SIG-M5 treated with dmso at 0.1 percent for 504 hours (cell line): ENCODE data around the gene P2RX3.
"Not testable (repeated sequence)": the region's sequence is repeated elsewhere in the genome, so short reads cannot be mapped to it uniquely, and the experiment has no call there.

Experiments used
- DNase-seq: peaks from one replicate; lab custom pipeline; 2025; ENCODE audit not compliant: unreplicated experiment; lab: John Stamatoyannopoulos, UW

P2RX3 gene

GRCh38 chr11:57348052-57348451 lies 9.9 kb downstream of the P2RX3 start:
- no peak for DNase-seq

GRCh38 chr11:57348636-57349313 lies 10.6 kb downstream of the P2RX3 start:
- no peak for DNase-seq

GRCh38 chr11:57349491-57350274 lies 11.5 kb downstream of the P2RX3 start:
- DNase-seq = no peak

GRCh38 chr11:57353036-57353435 lies 14.9 kb downstream of the P2RX3 start:
- no peak for DNase-seq

- no peak for DNase-seq
These were observed 15.3 kb downstream of the P2RX3 start for GRCh38 chr11:57353446-57353845.

DNA sequence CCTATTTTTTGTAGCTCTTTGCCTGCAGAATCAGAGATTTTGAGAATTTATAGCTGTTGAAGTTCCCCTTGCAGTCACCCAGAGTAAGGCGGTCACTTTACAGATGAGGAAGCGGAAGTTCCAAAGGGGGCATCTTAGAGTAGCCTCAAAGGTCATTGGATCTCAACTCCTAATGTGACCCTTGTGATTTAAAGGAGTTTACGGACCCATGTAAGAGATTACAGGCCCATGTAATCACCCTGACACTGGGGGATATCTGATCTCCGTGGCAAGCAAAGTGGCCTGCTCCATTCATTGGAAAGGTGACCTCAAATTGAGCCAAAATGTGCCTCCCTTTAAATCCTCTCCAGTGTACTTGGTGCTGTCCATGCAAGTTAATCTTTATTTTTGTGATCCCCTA lies 15.7 kb downstream of the P2RX3 start:
- DNase-seq = no peak

DNA sequence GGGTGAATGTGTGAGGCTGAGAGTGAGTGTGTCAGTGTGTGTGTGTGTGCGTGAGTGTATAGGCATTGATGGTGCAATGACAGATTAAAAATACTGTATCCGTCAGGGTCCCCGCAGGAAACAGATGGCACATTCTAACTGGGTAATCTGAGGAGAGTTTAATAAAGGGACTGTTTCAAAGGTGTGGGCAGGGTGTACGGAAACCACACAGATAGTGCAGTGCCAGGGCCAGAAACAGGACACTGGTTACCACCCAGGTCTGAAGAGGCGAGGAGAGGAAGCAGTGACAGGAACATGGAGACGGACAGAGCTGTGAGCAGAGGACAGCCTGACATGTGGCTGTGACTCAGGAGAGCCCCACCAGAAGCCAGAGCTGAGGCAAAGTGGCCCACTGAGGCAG lies 16.5 kb downstream of the P2RX3 start:
- DNase-seq = no peak

- DNase-seq = no peak
These were observed 18.1 kb downstream of the P2RX3 start for GRCh38 chr11:57356268-57356667.

DNA sequence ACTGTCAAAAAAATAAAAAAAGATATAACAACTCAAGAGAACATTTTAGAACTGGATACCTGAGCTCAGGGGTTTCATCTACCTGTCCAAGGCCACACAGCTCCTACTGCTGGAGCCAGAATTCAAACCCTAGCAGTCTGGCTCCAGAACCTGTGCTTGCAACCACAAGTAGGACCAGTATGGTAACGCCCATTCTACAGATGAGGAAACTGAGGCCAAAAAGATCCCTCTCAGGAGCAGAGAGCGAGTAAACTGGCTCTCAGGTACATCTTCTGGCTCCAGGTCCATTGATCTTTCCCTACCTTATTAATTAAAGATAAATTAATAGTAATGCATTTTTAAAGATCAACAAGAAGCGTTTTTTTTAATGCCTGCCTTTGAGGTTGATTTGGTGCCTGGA lies 19.2 kb downstream of the P2RX3 start:
- DNase-seq = no peak

GRCh38 chr11:57357856-57358255 lies 19.7 kb downstream of the P2RX3 start:
- no peak for DNase-seq

- no peak for DNase-seq
These were observed 20.4 kb downstream of the P2RX3 start for GRCh38 chr11:57358543-57358961.

DNA sequence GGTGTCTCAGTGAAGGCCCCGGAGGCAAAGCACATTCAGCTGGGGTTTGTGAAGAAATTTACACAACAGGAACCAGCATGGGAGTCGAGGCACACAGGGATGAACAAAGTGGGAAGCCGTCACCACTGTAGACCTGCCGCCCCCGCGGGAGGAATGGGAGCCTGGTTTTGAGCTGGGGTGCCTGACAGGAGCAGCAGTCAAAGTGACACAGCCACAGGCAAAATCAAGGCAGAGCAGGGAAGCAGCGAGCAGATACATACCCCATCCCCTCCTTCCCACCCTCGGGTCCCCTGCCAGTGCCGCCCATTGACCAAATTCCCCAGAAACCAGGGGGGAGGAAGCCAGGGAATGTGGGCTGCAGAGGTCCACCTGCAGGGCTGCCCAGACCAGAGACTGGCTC lies 20.8 kb downstream of the P2RX3 start:
- DNase-seq = no peak

GRCh38 chr11:57359396-57359795 lies 21.2 kb downstream of the P2RX3 start:
- DNase-seq = no peak

DNA sequence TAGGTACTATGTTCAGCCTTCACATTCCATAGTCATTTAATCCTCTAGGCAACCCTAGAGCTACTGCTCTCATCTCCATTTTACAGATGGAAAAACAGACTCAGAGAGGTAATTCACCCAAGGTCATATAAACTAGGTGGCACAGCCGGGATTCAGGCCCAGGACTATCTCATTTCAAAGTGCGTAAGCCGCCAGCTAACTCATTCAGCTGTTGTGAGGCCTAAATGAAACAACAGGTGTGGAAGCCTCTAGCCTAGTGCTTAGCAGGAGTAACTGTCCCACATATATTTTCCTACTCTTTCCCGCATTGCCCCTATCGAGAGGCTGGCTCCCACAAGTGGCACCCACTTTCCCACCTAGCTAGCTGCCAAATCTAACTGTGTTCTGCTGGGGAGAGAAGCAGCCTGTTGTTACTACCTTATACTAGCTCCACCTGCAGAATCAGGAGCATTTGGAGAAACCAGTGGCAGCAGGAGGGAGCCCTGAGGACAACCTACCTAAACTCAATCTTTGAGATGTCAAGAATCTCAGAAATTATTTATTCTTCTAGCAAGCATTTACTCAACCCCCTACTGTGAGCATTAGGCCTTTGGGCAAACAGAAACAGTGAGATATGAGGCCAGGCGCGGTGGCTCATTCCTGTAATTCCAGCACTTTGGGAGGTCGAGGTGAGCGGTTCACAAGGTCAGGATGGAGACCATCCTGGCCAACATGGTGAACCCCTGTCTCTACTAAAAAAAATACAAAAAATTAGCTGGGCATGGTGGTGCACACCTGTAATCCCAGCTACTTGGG lies 21.9 kb downstream of the P2RX3 start:
- DNase-seq = no peak

GRCh38 chr11:57360991-57361390 lies 22.8 kb downstream of the P2RX3 start:
- DNase-seq = no peak

DNA sequence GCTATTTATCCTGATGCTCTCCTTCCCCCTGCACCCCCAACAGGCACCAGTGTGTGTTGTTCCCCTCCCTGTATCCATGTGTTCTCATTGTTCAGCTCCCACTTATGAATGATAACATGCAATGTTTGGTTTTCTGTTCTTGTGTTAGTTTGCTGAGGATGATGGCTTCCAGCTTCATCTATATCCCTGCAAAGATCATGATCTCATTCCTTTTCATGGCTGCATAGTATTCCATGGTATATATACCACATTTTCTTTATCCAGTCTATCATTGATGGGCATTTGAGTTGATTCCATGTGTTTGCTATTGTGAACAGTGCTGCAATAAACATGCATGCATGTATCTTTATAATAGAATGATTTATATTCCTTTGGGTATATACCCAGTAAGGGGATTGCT lies 23.3 kb downstream of the P2RX3 start:
- not testable (repeated sequence) for DNase-seq

DNA sequence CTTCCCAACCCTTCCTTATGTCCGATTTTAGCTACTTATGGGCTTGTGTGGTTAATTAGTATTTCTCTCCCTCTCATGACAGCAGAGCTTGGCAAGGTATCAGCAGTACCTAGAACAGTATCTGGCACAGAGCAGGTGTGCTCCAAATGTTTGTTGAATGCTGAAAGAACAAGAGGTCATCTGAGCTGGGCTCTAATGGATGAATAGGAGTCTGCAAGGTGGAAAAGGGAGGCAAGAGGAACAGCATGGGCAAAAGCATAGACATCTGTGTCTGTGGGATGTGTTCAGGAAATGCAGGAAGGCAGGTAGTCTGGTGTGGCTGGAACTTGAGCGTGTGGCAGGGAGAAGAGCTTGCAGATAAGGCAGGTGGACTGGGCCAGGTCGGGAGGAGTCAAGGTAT lies 23.8 kb downstream of the P2RX3 start:
- no peak for DNase-seq

- DNase-seq = no peak
These were observed 25.3 kb downstream of the P2RX3 start for GRCh38 chr11:57363131-57364080.

- no peak for DNase-seq
These were observed 26.9 kb downstream of the P2RX3 start for GRCh38 chr11:57364851-57365660.
